22Rv1 (cell line): ENCODE measurements around the gene ANKRD28.

Source experiments
- ZFX ChIP-seq: fragments of 450-650 bp; IDR thresholded peaks from 2 replicates; pipeline ENCODE4 v1.6.1; 2017; ENCODE audit warnings: antibody characterized with exemption, borderline replicate concordance
- TF ChIP-seq, protein P1 (sequence below): fragments of 450-650 bp; IDR thresholded peaks from 2 replicates; pipeline ENCODE4 v1.5.1; 2017; ENCODE audit warnings: mild to moderate bottlenecking

DNA sequence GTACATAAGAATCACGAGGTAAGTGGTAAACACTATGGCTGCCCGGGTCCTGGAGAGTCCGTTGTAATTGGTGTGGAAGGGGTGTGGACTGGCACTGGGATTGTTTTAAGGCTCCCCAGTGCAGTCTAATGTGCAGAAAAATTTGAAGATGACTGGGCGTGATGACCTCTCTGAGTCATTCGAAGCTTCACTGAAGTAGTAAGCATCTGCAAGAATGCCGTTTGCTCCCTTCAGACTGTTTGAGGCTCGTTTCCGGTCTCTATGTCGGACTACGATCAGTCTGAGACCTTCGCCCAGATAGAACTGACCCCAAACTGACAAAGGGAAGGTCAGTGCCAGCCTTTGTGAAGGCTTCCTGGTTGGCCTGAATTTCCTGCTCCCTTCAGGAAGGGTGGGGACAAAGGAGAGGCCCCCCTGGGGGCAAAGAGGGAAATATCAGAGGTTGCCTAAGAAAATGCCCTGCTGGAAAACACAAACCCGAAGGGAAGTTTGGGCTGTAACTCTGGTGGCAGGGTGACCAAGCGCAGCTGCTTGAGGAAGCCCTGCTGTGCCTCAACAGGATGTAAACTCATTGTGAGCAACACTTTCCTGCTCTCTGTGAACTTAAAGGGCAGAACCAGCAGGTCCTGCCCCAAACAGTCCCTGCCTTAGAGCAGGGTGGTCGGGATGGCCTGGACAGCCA lies 161.6 kb downstream of the ANKRD28 start:
- TF ChIP-seq, protein P1, sequence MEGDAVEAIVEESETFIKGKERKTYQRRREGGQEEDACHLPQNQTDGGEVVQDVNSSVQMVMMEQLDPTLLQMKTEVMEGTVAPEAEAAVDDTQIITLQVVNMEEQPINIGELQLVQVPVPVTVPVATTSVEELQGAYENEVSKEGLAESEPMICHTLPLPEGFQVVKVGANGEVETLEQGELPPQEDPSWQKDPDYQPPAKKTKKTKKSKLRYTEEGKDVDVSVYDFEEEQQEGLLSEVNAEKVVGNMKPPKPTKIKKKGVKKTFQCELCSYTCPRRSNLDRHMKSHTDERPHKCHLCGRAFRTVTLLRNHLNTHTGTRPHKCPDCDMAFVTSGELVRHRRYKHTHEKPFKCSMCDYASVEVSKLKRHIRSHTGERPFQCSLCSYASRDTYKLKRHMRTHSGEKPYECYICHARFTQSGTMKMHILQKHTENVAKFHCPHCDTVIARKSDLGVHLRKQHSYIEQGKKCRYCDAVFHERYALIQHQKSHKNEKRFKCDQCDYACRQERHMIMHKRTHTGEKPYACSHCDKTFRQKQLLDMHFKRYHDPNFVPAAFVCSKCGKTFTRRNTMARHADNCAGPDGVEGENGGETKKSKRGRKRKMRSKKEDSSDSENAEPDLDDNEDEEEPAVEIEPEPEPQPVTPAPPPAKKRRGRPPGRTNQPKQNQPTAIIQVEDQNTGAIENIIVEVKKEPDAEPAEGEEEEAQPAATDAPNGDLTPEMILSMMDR = no peak
- no peak for TF ChIP-seq ZFX
